Stomach (tissue), 9 donors: ENCODE results near the gene AKAP6. TPM values are rescaled to one million over a fixed set of nuclear protein-coding genes. Genes with fewer than 3 reads are reported as not detected.

ENCODE experiments used
- DNase-seq, 2 donors: peaks; one replicate each; pipeline versions ENCODE4 v3.0.0 to v3.0.0-alpha.2; 2013 to 2019
- H3K27ac ChIP-seq, 5 donors: fragments of 200-600 bp in 4 of 5; sonication (generic) in 4 of 5; one replicate each; pipeline ENCODE4 v1.5.1; 2013 to 2019; ENCODE audit warnings: mild to moderate bottlenecking in 1 of 5, moderate library complexity in 1 of 5
- H3K27me3 ChIP-seq, 3 donors: fragments of 200-600 bp; sonication (generic); one replicate each; pipeline ENCODE4 v1.5.1; 2017 to 2019; ENCODE audit warnings: mixed run types in 1 of 3
- H3K36me3 ChIP-seq, 4 donors: fragments of 200-600 bp; sonication (generic); 1 replicate in 3 of 4; 2 replicates in 1 of 4; pipeline ENCODE4 v1.5.1; 2016 to 2019
- H3K4me1 ChIP-seq, 4 donors: fragments of 200-600 bp; sonication (generic); one replicate each; pipeline ENCODE4 v1.5.1; 2016 to 2019
- H3K4me3 ChIP-seq, 4 donors: fragments of 200-600 bp; sonication (generic) in 3 of 4; one replicate each; pipeline ENCODE4 v1.5.1; 2016 to 2019; ENCODE audit warnings: mild to moderate bottlenecking in 1 of 4
- H3K9me3 ChIP-seq, 4 donors: fragments of 200-600 bp; sonication (generic); one replicate each; pipeline ENCODE4 v1.5.1; 2016 to 2019
- CTCF ChIP-seq, 7 experiments: fragments of 450-650 bp in 4 of 7; fragments of 200-600 bp in 3 of 7; sonication (generic) in 3 of 7; IDR thresholded peaks; one replicate each; pipeline ENCODE4 v1.5.1; 2016 to 2019; ENCODE audit warnings: antibody characterized with exemption in 7 of 7, control low read depth in 2 of 7, mild to moderate bottlenecking in 1 of 7
- EP300 ChIP-seq: sonication (generic); formaldehyde crosslinking; IDR thresholded peaks from one replicate; pipeline ENCODE4 v1.6.1; 2017; ENCODE audit warnings: antibody characterized with exemption
- POLR2A ChIP-seq, 4 donors: fragments of 450-650 bp; IDR thresholded peaks; one replicate each; pipeline ENCODE4 v1.6.1; 2016; ENCODE audit warnings: antibody characterized with exemption in 4 of 4, control low read depth in 2 of 4, mild to moderate bottlenecking in 1 of 4, moderate library complexity in 1 of 4
- POLR2AphosphoS5 ChIP-seq, 3 donors: sonication (generic); formaldehyde crosslinking; IDR thresholded peaks; one replicate each; pipeline ENCODE4 v1.6.1; 2016; ENCODE audit warnings: antibody characterized with exemption in 3 of 3
- WGBS, 5 donors: extraction: QIAGEN DNeasy Blood & Tissue Kit in 3 of 5; methylation state at CpG; one replicate each; pipeline versions ENCODE4 v1.1.5 to v1.1.7; 2013 to 2018; 5-methylcytosine and 5-hydroxymethylcytosine counted together
- intact Hi-C: fragments of 100-400 bp; cut with DNase I; formaldehyde crosslinking; loops from one replicate; pipeline ENCODE4 v1.15.1; 2023; ENCODE audit warnings: low total_unique reads
- polyA plus RNA-seq, 3 donors: library from polyadenylated mRNA; stranded (reverse); fragments of 200-250 nt; gene quantifications; one replicate each; pipeline ENCODE4 v1.2.3, GENCODE V29; 2013
- total RNA-seq, 5 donors: library from RNA; depleted of rRNA; stranded (reverse); fragments of >200 nt; gene quantifications; one replicate each; pipeline versions ENCODE4 v1.1.0 to v1.2.3, GENCODE V29; 2014 to 2016
- donor health status: healthy with polysubstance abuse.
- donor health status: Bipolar disorder and iron deficiency.
- donor health status: healthy.

The AKAP6 gene
- total and polyA plus RNA-seq, 8 donors = 0.15 to 132 (median 3.3) TPM

GRCh38 chr14:32738206-32738871 is 409.2 kb downstream of the AKAP6 start:
- intact Hi-C loops = no loop called here
- Histone ChIP-seq H3K27ac (no peak overlapping the region), H3K4me1 (no peaks in the 10 kb centered on the region), H3K27me3 (no peaks in the 10 kb centered on the region), H3K9me3 (no peaks in the 10 kb centered on the region), H3K36me3 (no peaks in the 10 kb centered on the region), H3K4me3 (no peak overlapping the region)
- 84 to 89% (median 86%) methylated on average over 5 of the region's 5 CpGs for WGBS, 5 donors
- TF ChIP-seq EP300 (no peak), POLR2AphosphoS5 (IDR thresholded peaks at IDR 0.05) (no peak), CTCF (IDR thresholded peaks at IDR 0.05) (no peak), POLR2A (IDR thresholded peaks at IDR 0.05) (no peak)
- DNase-seq = no peak

- intact Hi-C loops = no loop called here
- TF ChIP-seq EP300 = no peak
- no peak for TF ChIP-seq POLR2A (IDR thresholded peaks at IDR 0.05)
- no peak for DNase-seq
- no peak overlapping the region for H3K4me3 ChIP-seq
- no peak overlapping the region for H3K27ac ChIP-seq
- WGBS, 5 donors = 41 to 81% (median 73%) methylated on average over 2 of the region's 2 CpGs
- no peaks in the 10 kb centered on the region for H3K4me1 ChIP-seq
- no peaks in the 10 kb centered on the region for H3K9me3 ChIP-seq
- no peaks in the 10 kb centered on the region for H3K27me3 ChIP-seq
- no peaks in the 10 kb centered on the region for H3K36me3 ChIP-seq
These were observed 415.8 kb downstream of the AKAP6 start for GRCh38 chr14:32744811-32745445.

GRCh38 chr14:32754209-32754608 is 425.1 kb downstream of the AKAP6 start:
- intact Hi-C loops = no loop called here
- WGBS, 5 donors = 76 to 93% (median 79%) methylated on average over 1 of the region's 1 CpG
- H3K27ac ChIP-seq = no peak overlapping the region
- H3K36me3 ChIP-seq = no peaks in the 10 kb centered on the region
- no peak for DNase-seq
- H3K27me3 ChIP-seq = no peaks in the 10 kb centered on the region
- TF ChIP-seq CTCF (IDR thresholded peaks at IDR 0.05) (no peak), POLR2AphosphoS5 (IDR thresholded peaks at IDR 0.05) (no peak), POLR2A (IDR thresholded peaks at IDR 0.05) (no peak), EP300 (no peak)
- H3K4me3 ChIP-seq = no peak overlapping the region
- H3K4me1 ChIP-seq = no peaks in the 10 kb centered on the region
- H3K9me3 ChIP-seq = peaks cover 0 to 16% (median 10%) of the 10 kb centered on the region in 4 donors

GRCh38 chr14:32756173-32756572 is 427.1 kb downstream of the AKAP6 start:
- Histone ChIP-seq H3K4me1 (no peaks in the 10 kb centered on the region), H3K27me3 (no peaks in the 10 kb centered on the region), H3K36me3 (no peaks in the 10 kb centered on the region), H3K9me3 (peaks cover 0 to 20% (median 10%) of the 10 kb centered on the region in 4 donors), H3K4me3 (no peak overlapping the region), H3K27ac (no peak overlapping the region)
- WGBS, 5 donors = 90 to 100% (median 95%) methylated on average over 1 of the region's 1 CpG
- intact Hi-C loops = no loop called here
- TF ChIP-seq POLR2AphosphoS5 (IDR thresholded peaks at IDR 0.05) (no peak), POLR2A (IDR thresholded peaks at IDR 0.05) (no peak), CTCF (IDR thresholded peaks at IDR 0.05) (no peak), EP300 (no peak)
- DNase-seq = no peak

- no peak for DNase-seq
- 74 to 91% (median 80%) methylated on average over 1 to 3 of the region's 3 CpGs for WGBS, 5 donors
These were observed 427.7 kb downstream of the AKAP6 start for GRCh38 chr14:32756775-32757174.

More at GRCh38 chr14:32756775-32757174, 427.7 kb downstream of the AKAP6 start:
- Histone ChIP-seq H3K9me3 (peaks cover 0 to 20% (median 10%) of the 10 kb centered on the region in 4 donors), H3K36me3 (no peaks in the 10 kb centered on the region), H3K4me3 (no peak overlapping the region), H3K27me3 (no peaks in the 10 kb centered on the region), H3K27ac (no peak overlapping the region), H3K4me1 (no peaks in the 10 kb centered on the region)
- no peak for TF ChIP-seq POLR2A (IDR thresholded peaks at IDR 0.05)
- intact Hi-C loops = no loop called here
